HT1080 (cell line): ENCODE results near the gene SH3RF3. TPM values are rescaled to one million over a fixed set of nuclear protein-coding genes. Genes with fewer than 3 reads are reported as not detected.

Source experiments
- DNase-seq: peaks from one replicate; pipeline ENCODE4 v3.0.0-alpha.2; 2015; ENCODE audit warnings: low read depth
- total RNA-seq: library from RNA; depleted of rRNA; stranded (reverse); fragments of >200 nt; shearing (Covaris generic); gene quantifications from 2 replicates; pipeline ENCODE4 v1.2.3, GENCODE V29; 2014

The SH3RF3 gene
- total RNA-seq, 1 experiment from 2014 or later, result 5.0 TPM

DNA sequence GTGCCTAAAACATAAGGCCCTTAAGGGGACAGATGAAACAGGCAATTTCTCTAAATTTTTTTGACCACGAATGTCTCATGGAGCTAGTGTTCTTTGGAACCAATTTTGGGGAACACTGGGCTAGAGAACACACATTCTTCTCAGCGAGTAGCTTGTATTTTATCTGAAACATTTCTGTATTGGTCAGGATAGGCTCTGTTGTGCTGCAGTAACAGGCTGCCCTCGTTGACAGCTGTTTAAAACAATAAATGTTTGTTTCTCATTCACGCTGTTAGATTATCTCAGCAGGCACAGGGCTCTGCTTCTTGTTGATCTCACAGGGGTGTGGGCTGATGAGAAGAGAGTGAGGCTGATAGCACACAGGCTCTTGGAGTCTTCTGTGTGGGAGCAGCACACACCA is 105.3 kb downstream of the SH3RF3 start:
- no peak for DNase-seq

DNA sequence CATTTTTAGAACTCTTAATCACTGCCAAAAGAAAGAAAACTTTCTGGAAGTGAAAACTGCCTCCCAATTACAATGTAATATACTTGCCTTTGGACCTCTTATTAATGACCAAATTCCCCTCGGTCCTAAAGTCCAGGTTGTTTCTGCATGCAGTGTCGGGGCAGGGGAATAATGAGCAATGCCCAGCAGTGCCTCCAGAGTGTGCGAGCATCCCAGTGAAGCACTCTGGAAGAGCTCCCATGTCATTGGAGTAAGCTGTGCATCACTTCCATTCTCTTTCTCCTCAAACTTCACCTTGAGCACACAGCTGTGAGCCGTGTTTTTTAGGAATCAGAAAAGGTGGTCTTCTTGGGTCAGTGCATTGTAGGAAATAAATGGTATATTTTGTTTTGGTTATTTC is 107.1 kb downstream of the SH3RF3 start:
- no peak for DNase-seq

DNA sequence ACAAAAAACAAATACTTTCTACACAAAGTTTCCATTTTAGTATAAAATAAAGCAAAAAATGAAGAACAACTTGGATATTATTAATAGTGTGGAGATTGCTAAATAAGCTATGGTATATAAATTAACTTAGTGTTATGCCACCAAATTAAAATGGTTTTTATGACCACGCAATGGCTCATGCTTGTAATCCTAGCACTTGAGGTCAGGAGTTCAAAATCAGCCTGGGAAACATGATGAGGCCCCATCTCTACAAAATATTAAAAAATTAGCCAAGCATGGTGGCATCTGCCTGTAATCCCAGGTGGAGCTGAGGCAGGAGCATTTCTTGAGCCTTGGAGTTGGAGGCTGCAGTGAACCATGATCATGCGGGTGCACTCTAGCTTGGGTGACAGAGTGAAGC is 108.8 kb downstream of the SH3RF3 start:
- no peak for DNase-seq

DNA sequence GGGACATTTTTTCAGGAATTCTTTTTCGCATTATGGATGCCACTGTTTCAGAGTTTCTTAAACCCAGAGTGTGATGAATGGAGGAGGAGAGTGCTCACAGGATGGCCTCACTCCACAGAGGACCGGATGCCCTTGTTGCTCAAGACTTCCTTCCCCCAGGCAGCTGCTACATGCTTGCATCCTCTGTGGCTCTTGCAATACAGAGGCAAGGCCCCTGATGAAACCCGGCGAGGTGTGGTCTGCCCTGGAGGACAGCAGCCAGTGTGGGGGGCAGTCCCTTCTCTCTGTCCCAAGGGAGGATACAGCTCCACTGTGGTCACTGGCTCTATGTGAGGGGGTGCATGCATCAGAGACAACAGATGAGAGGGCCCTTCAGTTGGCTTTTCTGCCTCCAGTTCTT is 109.6 kb downstream of the SH3RF3 start:
- peak; percentile 85 for DNase-seq

DNA sequence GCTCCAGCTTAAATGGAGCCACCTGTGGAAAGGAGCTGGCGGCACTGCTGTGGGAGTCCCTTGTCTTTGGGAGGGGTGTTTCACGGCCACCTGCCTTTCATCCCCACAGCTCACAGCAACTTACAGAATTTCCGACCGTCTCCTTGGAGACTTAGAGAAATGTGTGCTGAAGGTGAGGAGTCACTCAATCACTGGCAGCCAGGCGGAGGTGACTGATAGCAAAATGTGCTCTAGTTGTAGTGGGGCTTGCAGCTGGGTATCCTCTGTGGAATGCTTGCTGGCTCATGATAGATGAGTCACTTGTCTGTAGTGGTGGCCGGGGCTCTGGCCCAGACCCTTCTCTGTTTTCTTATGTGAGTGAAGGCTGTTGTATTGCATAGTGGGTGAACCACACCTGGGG is 110.7 kb downstream of the SH3RF3 start:
- DNase-seq, result peak; percentile 96

DNA sequence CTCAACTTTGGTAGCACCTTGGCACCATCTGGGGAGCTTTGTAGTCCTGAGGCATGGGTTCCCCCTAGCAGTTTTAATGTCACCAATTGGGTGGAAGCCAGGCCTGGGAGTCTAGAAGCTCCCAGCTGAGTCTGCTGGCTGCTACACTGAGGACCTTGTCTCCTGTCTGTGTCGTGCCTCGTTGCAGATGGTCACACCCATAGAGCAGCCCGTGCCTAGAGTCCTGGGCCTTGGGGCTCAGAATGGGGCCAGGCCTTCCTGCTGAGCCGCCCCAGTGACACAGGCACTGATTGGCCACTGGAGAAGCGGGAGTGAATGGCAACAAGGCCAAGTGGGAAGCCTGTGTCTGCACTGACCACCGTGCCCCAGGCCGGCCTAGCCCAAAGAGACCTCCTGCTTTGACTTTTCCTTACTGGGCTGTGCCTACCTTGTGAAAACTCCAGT is 113.2 kb downstream of the SH3RF3 start:
- no peak for DNase-seq

DNA sequence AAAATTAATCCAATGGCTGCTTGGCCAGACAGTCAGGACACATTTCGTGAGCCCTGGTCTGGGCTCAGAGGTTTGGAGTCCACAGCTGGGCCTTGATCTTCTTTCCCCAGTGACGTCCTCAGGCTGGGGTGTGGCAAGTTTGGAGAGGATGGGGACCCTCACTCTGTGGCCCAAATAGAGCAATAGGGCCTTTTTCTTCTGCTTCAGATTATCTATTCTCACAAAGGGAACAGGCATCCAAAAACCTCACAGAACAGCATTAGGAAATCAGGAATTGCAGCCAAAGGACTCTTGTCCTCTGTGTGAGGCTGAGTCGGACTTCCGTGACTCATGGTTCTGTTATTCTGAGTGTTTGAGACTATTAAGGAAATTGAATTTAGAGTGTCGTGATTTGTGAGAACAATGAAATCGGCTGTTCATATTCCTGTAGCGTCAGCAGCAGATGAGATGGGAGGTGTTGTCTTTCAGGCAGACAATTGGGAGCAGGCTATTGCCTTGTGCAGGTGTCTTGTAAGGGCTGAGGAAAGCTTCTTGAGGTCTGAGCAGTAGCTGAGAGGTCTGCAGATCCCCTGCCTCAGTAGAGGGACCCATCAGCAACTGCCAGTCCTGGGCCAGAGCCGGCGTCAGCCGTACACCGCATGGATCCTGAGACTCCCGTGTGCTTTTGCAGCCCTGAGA is 113.8 kb downstream of the SH3RF3 start:
- peak; percentile 96 for DNase-seq

DNA sequence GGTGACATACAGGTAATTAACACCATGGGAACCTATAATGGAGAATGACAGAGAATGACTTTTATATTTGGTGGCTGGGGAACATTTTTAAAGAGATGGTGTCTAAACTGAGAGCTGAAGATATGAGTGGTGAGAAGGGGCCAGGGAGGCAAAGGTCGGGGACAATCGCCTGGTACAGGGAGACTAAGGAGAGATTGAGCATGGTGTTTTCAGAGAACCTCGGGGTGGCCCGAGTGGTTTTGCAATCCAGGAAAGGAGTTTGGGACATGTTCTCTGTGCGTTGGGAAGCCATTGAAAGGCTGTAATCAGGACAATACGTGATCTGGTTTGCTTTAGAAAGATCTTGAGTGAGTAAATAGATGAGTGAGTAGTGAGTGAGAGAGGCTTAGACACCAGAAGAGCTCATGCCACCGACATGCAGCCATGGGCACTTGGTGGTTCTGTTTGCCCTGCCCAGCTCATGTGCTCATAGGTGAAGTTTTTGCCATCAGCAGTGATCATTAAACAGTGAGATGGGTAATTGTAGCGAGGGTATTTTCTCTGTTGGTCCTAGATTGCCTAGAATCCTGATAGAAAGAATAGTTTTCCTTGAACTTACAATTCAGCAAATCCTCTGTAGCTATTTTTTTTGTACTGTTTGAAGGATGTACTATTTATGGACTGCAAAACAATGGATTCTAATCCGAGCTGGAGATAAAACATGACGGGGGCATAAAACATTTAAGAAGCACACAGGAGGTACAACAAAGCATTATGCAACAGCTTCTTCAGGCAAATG is 114.7 kb downstream of the SH3RF3 start:
- DNase-seq, result no peak

DNA sequence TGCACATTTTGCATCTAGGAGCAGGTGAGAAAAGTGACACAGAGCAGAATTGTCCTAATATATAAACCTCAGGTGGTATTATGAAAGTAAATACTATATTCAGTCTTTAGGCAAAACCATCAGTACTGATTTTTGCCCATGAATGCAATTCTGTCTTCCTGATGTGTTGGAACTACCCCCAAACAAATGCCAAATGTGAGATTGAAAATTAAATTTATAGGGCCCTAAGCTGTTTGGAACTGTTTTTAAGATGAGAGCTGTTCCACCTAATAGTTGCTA is 115.2 kb downstream of the SH3RF3 start:
- no peak for DNase-seq

DNA sequence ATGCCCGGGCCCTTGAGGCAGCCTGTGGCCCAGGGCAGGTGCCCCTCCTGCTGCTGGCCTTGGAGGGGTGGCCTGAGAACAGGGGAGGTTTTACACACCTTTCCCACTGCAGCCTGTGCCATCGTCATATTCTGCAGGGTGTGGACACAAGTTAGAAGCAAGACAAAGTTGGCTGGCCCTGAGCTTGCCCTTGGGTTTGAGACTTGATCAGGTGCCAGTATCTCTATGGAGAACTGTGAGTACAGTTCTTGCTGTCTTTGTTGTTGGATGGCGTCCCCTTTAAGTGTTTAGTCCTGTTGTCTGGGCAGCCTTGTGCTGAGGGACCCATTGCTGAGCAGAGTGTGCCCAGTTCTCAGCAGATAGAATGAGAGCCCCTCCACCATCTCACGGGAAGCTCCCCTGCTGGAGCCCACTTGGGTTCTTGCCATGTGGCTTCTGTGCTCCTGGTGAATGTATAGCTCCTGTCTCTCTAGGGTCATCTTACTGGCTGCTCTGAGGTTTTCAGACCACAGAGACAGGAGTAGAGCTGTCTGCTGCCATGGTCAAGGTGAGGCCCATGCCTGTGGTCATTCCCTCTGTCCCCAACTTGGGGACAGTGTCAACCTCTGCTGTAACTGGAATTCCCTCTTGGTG is 115.9 kb downstream of the SH3RF3 start:
- DNase-seq, result no peak

DNA sequence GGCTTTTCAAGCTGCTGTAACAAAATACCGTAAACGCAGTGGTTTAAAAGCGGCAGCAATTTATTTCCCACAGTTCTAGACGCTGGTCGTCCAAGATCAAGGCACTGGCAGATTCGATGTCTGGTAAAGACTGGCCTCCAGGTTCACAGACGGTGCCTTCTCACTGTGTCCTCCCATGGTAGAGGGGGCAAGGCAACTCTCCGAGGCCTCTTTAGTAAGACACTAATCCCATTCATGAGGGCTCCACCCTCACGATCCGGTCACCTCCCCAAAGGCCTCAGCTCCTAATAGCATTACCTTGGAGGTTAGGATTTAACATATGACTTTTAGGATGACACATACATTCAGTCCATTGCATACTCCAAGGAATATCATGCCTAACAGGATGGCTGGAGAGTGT is 117.2 kb downstream of the SH3RF3 start:
- no peak for DNase-seq

DNA sequence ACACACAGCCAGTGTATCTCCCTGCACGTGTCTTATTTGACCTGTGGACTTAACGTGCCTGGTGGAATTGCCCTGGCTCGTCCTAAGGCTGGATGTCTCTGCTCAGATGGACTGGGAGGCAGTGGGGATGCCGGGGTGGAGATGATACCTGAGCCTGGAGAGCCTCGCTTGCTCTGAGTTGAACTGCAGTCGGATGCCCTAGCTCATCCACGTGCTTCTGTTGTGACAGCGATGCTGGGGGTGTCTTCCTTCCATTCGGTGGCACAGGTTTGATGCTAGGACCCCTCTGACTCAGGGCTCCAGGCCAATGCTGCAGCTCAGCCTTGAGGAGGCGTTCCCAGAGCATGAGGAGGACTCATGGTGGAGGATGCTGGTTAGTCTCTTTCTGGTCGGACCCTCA is 117.6 kb downstream of the SH3RF3 start:
- DNase-seq, result no peak

DNA sequence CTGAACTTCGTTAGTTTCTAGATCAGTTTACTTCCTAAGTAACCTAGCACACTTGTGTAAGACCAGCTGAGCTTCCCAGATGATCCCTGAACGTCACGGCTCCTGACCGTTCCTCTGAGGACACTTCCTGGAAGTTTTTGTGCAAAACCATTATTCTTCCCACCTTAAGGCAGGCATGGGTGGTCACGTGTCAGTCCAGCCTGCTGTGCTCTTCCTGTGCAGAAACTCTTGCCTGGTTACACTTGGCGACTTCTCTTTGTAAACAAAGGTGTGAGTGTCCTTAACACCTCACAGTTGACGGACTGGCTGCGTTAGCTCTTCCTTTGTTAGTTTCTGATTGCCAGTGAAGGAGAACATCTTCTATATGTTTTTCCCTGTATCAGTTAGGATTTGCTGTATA is 118.3 kb downstream of the SH3RF3 start:
- no peak for DNase-seq

DNA sequence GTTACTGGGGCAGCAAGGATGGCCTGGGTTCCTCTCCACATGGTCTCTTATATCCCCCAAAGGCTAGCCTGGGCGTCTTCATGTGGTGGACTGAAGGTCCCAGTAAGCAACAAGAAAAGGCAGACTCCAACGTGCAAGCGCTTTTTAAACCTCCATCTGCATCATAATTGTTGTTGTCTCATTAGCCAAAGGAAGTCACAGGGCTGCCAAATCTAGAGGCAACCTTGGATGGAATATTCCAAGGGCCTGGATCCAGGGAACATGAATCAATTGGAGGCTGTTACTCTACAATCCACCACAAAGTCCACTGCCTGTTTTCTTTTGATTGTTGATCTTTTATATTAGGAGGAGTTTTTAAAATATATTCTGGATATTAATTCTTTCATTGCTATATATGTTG is 118.8 kb downstream of the SH3RF3 start:
- DNase-seq, result no peak

DNA sequence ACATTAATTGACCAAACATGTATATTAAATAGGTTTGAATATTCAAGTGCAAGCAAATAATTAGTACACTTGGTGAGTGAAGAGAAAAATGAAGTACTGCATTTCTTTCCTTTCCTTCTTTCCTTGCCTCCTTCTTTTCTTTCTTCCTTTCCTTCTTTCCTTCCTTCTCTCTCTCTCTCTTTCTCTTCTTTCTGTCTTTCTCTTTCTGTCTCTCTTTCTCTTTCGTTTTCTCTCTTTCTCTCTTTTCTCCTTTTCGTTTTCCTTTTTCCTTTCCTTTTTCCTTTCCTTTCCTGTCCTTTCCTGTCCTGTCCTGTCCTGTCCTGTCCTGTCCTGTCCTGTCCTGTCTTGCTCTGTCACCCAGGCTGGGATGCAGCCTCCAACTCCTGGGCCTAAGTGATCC is 119.6 kb downstream of the SH3RF3 start:
- DNase-seq, result no peak

DNA sequence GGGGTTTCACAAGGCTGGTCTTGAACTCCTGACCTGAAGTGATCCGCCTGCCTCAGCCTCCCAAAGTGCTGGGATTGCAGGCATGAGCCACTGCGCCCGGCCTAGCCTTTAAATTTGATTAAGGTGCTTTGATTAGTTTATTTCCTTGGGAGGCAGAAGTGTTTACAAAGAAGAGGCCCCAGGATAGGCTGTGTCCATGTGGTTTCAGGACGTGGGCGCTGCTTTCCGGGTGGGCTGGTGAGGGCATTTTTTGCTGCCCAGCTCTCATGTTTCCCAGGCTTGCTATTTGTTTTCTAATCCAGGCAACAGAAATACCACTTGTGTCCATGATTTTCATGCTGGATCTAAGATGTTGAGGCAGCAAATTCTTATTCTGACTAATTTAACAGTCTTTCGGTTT is 124.2 kb downstream of the SH3RF3 start:
- DNase-seq, result no peak

DNA sequence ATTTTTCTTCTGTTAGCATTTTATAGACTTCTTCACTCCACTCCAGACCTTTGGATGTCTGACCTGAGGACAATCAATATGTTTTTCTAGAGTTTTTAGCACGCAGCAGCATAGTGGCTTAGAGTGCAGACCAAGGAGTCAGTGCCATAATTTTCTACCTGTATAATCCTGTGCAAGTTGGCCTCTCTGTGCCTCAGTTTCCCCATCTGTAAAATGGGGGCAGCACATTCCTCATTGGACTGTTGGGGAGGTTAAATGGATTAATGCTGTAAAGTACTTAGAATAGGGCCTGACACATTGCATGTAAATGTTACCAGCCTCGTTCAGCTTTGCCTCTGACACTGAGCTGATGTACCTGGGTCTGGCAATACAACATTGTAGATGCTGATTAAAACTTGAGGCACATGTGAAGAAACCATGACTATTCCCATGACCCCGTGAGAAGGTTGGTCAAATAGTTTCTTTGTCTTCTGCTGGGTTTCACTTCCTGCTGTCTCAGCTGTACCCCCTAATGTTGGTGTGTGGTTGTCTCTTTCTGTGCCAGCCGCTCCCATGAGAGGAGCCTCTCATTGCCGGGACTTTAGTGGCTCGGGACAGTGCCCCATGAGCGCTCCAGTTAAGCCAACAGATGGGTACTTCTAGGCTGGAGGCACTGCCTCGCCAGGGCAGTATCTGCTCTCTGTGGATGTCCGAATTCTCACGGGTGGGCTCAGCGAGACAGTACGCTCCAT is 125.3 kb downstream of the SH3RF3 start:
- no peak for DNase-seq

DNA sequence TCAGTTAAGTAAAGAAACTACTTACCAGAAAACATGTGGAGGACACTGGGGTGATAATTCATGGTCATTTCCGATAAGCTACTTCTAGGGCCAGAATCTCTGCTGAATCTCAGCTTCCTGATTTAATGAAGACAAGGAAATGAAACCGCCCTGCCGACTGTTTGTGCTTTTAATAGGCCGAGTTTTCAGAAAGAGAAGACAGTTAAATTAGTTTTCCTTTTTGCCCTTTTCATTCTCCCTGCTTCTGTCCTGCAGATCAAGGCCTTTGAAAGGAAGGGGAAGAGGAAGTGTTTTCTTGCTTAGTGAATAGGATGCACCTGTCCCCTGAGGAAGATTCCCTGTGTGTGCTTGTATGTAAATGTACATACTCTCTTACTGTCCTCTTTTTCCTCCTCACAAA is 126.6 kb downstream of the SH3RF3 start:
- no peak for DNase-seq

DNA sequence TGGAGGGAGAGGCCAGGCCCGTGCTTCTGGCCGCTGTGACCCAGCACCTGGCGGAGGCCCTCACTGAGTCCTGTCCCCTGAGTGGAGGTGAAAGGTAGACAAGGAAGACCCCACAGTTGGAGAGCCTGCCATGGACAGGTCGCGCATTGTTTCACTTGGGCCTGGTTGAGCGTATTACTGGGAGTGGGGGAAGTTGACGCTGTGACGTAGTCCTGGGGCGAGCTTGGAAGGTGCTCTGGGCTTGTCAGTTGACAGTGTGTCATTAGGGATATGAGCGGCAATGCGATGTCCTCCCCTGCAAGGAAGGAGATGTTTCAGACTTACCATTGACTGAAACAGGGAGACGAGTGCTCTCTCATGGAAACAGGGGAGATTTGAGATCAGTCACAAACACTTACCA is 127.1 kb downstream of the SH3RF3 start:
- DNase-seq, result no peak

DNA sequence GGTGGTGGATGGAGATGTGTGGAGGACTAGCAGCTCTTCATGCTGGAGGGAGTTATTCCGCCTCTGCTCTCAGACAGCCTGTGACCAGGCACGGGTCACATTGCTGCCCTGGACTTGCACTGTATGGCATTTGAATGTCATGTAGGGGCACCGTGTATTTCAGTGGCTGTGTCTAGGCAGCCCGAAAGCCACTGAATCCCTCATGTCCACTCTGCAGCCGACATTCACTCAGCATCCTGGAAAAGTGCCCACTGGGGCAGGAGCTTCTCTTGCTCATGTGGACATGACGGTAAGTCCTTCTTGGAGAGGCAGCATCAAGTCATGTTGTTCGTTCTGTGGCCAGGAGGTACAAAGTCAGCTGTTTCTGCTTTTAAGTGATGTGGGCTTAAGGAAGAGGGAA is 127.9 kb downstream of the SH3RF3 start:
- DNase-seq, result no peak

DNA sequence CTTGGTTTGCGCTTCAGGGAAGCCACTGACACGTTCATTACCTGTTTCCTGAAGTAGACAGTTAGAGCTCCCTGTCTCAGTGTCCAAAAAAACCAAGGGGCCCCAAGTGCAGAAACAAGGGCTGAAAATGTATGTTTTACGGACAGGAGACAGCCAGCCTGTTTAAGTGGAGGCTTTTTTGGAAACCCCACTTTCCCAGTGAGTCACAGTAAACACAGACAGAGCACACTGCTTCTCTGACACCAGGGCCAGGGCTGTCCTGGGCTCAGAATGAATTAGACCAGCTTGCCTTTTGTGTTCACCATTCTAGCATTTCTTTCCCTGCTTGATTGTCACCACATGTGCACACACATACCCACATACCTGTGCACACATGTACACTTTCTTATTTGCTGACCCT is 128.6 kb downstream of the SH3RF3 start:
- DNase-seq, result no peak

DNA sequence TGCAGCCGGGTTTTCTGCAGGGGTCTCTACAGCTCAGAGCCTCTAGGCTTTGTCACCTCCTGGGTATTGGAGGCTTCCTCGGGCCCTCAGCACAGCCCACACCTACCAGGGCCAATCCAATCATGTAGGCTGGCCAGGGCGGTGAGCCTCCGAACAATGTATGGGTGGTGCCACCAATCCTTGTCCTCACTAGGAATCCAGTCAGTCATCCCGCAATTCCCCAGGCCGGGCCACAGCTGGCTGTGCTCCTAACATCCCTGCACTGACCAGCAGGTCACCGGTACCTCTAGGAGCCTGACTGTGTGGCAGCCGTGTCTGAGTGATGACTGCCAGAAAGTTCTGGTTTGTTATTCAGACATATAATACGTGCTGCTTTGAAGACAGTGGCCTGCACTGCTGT is 129.4 kb downstream of the SH3RF3 start:
- DNase-seq, result no peak
